Mucosa of gallbladder (tissue), 1 donor: ENCODE data around the gene PCA3. TPM values are rescaled to one million over a fixed set of nuclear protein-coding genes. Genes with fewer than 3 reads are reported as not detected.
"Not testable (repeated sequence)": the region's sequence is repeated elsewhere in the genome, so short reads cannot be mapped to it uniquely, and the experiment has no call there.

ENCODE experiments used
- DNase-seq: peaks from one replicate; pipeline ENCODE4 v3.0.0-alpha.2; 2020; ENCODE audit warnings: low spot score
- total RNA-seq: library from RNA; stranded (reverse); gene quantifications from one replicate; pipeline ENCODE4 v1.2.1, GENCODE V29; 2021
- donor health status: DM: no; HTN: no; CAD: no.

The PCA3 gene
- total RNA-seq: not detected

- no peak for DNase-seq
Measured at GRCh38 chr9:76764138-76764537, at the start of gene PCA3. TSS of gene PCA3 (plus strand) at chr9:76764438.

GRCh38 chr9:76716085-76716672 lies 48.1 kb upstream of the PCA3 start:
- DNase-seq: no peak

- DNase-seq: no peak
Measured at GRCh38 chr9:76717176-76717575, 47.1 kb upstream of the PCA3 start.

- no peak for DNase-seq
Measured at GRCh38 chr9:76717613-76718012, 46.6 kb upstream of the PCA3 start.

- no peak for DNase-seq
Measured at GRCh38 chr9:76718166-76718565, 46.1 kb upstream of the PCA3 start.

GRCh38 chr9:76720245-76720644 lies 44.0 kb upstream of the PCA3 start:
- DNase-seq: no peak

- no peak for DNase-seq
Measured at GRCh38 chr9:76725011-76725546, 39.2 kb upstream of the PCA3 start.

GRCh38 chr9:76725885-76726284 lies 38.4 kb upstream of the PCA3 start:
- DNase-seq: no peak

GRCh38 chr9:76729116-76729515 lies 35.1 kb upstream of the PCA3 start:
- DNase-seq: no peak

GRCh38 chr9:76729980-76730737 lies 34.1 kb upstream of the PCA3 start:
- no peak for DNase-seq

GRCh38 chr9:76730801-76731200 lies 33.4 kb upstream of the PCA3 start:
- DNase-seq: no peak

GRCh38 chr9:76732341-76732958 lies 31.8 kb upstream of the PCA3 start:
- DNase-seq: no peak

GRCh38 chr9:76733096-76733495 lies 31.1 kb upstream of the PCA3 start:
- DNase-seq: no peak

- DNase-seq: no peak
Measured at GRCh38 chr9:76734716-76735115, 29.5 kb upstream of the PCA3 start.

GRCh38 chr9:76737154-76737902 lies 26.9 kb upstream of the PCA3 start:
- no peak for DNase-seq

- DNase-seq: no peak
Measured at GRCh38 chr9:76738402-76738801, 25.8 kb upstream of the PCA3 start.

GRCh38 chr9:76741524-76741923 lies 22.7 kb upstream of the PCA3 start:
- no peak for DNase-seq

GRCh38 chr9:76742890-76743289 lies 21.3 kb upstream of the PCA3 start:
- DNase-seq: not testable (repeated sequence)

- DNase-seq: no peak
Measured at GRCh38 chr9:76743931-76744330, 20.3 kb upstream of the PCA3 start.

- DNase-seq: no peak
Measured at GRCh38 chr9:76744336-76744735, 19.9 kb upstream of the PCA3 start.

GRCh38 chr9:76751001-76751400 lies 13.2 kb upstream of the PCA3 start:
- DNase-seq: no peak

GRCh38 chr9:76756268-76756640 lies 8.0 kb upstream of the PCA3 start:
- peak; percentile 16 for DNase-seq
